ENCODE measurements around the gene UNC79.

UNC79 gene

GRCh38 chr14:93701562-93701961 is 270.8 kb downstream of the UNC79 start:
- Histone ChIP-seq H3K4me2 (ENCODE audit: insufficient read depth, low read length, poor library complexity, severe bottlenecking) (no peak overlapping the region), H3K18ac (ENCODE audit: low read length) (no peak overlapping the region), H3K4me3 (ENCODE audit: low read length in 2 of 2) (no peak overlapping the region), H3K79me1 (ENCODE audit: low read depth, low read length) (no peaks in the 10 kb centered on the region), H3K14ac (ENCODE audit: low read length) (no peak overlapping the region), H2BK12ac (ENCODE audit: low read length) (no peak overlapping the region), H3K4ac (ENCODE audit: low read length) (no peak overlapping the region), H3K9me3 (replicated peaks in 1 of 2; ENCODE audit: control insufficient read depth in 2 of 2, insufficient read depth in 1 of 2, low read depth in 1 of 2, low read length in 2 of 2) (no peaks in the 10 kb centered on the region), H2AFZ (ENCODE audit: low read length) (no peak overlapping the region), H4K8ac (ENCODE audit: low read depth, low read length) (no peak overlapping the region), H3K27me3 (ENCODE audit: control insufficient read depth in 3 of 3, insufficient read depth in 3 of 3, low read depth in 1 of 3, low read length in 3 of 3) (no peaks in the 10 kb centered on the region), H2BK120ac (ENCODE audit: low read depth, low read length) (no peak overlapping the region), H3K9ac (ENCODE audit: low read depth, low read length, poor library complexity) (no peak overlapping the region), H4K91ac (ENCODE audit: low read depth, low read length, poor library complexity) (no peak overlapping the region), H3K36me3 (replicated peaks in 1 of 2; ENCODE audit: control insufficient read depth in 2 of 2, insufficient read depth in 2 of 2, low read length in 2 of 2) (no peaks in the 10 kb centered on the region), H2BK15ac (ENCODE audit: low read length) (no peak overlapping the region), H3K27ac (replicated peaks; ENCODE audit: low read length) (no peak overlapping the region), H3K4me1 (ENCODE audit: control insufficient read depth in 2 of 2, insufficient read depth in 1 of 2, low read depth in 1 of 2, low read length in 2 of 2) (peaks cover 0 to 3% of the 10 kb centered on the region in 2 donors), H2AK5ac (ENCODE audit: low read depth, low read length) (no peak overlapping the region), H2BK5ac (ENCODE audit: low read length) (no peak overlapping the region), H3K23ac (ENCODE audit: low read depth, low read length, poor library complexity) (no peak overlapping the region)
- DNase-seq (ENCODE audit: low spot score) = no peak
- WGBS, 2 donors (ENCODE audit: extremely low coverage in 2 of 2, insufficient read length in 2 of 2, insufficient replicate concordance in 1 of 2) = no CpG with 5 or more reads among the region's 2 CpGs

GRCh38 chr14:93702946-93703345 is 272.2 kb downstream of the UNC79 start:
- no peak overlapping the region for H2BK120ac ChIP-seq (ENCODE audit: low read depth, low read length)
- H3K9ac ChIP-seq (ENCODE audit: low read depth, low read length, poor library complexity) = no peak overlapping the region
- DNase-seq (ENCODE audit: low spot score) = no peak
- H4K91ac ChIP-seq (ENCODE audit: low read depth, low read length, poor library complexity) = no peak overlapping the region
- H3K27ac ChIP-seq (replicated peaks; ENCODE audit: low read length) = no peak overlapping the region
- H3K4me3 ChIP-seq (ENCODE audit: low read length in 2 of 2) = no peak overlapping the region
- no peak overlapping the region for H2BK15ac ChIP-seq (ENCODE audit: low read length)
- H2BK12ac ChIP-seq (ENCODE audit: low read length) = no peak overlapping the region
- no peaks in the 10 kb centered on the region for H3K9me3 ChIP-seq (replicated peaks in 1 of 2; ENCODE audit: control insufficient read depth in 2 of 2, insufficient read depth in 1 of 2, low read depth in 1 of 2, low read length in 2 of 2)
- H3K4ac ChIP-seq (ENCODE audit: low read length) = no peak overlapping the region
- H3K27me3 ChIP-seq (ENCODE audit: control insufficient read depth in 3 of 3, insufficient read depth in 3 of 3, low read depth in 1 of 3, low read length in 3 of 3) = peaks cover 0 to 10% (median 0%) of the 10 kb centered on the region in 3 experiments
- H3K18ac ChIP-seq (ENCODE audit: low read length) = no peak overlapping the region
- H2AK5ac ChIP-seq (ENCODE audit: low read depth, low read length) = no peak overlapping the region
- WGBS, 2 donors (ENCODE audit: extremely low coverage in 2 of 2, insufficient read length in 2 of 2, insufficient replicate concordance in 1 of 2) = no CpG with 5 or more reads among the region's 6 CpGs
- H3K4me1 ChIP-seq (ENCODE audit: control insufficient read depth in 2 of 2, insufficient read depth in 1 of 2, low read depth in 1 of 2, low read length in 2 of 2) = peaks cover 0 to 3% of the 10 kb centered on the region in 2 donors
- H4K8ac ChIP-seq (ENCODE audit: low read depth, low read length) = no peak overlapping the region
- H3K79me1 ChIP-seq (ENCODE audit: low read depth, low read length) = no peaks in the 10 kb centered on the region
- no peak overlapping the region for H3K4me2 ChIP-seq (ENCODE audit: insufficient read depth, low read length, poor library complexity, severe bottlenecking)
- no peak overlapping the region for H2BK5ac ChIP-seq (ENCODE audit: low read length)
- H3K14ac ChIP-seq (ENCODE audit: low read length) = no peak overlapping the region
- H2AFZ ChIP-seq (ENCODE audit: low read length) = peak overlapping the region; percentile 24
- H3K36me3 ChIP-seq (replicated peaks in 1 of 2; ENCODE audit: control insufficient read depth in 2 of 2, insufficient read depth in 2 of 2, low read length in 2 of 2) = no peaks in the 10 kb centered on the region
- H3K23ac ChIP-seq (ENCODE audit: low read depth, low read length, poor library complexity) = no peak overlapping the region

GRCh38 chr14:93703941-93704340 is 273.2 kb downstream of the UNC79 start:
- no peaks in the 10 kb centered on the region for H3K36me3 ChIP-seq (replicated peaks in 1 of 2; ENCODE audit: control insufficient read depth in 2 of 2, insufficient read depth in 2 of 2, low read length in 2 of 2)
- H3K9me3 ChIP-seq (replicated peaks in 1 of 2; ENCODE audit: control insufficient read depth in 2 of 2, insufficient read depth in 1 of 2, low read depth in 1 of 2, low read length in 2 of 2) = no peaks in the 10 kb centered on the region
- H2AK5ac ChIP-seq (ENCODE audit: low read depth, low read length) = no peak overlapping the region
- no peak overlapping the region for H3K4me3 ChIP-seq (ENCODE audit: low read length in 2 of 2)
- peak overlapping the region; percentile 24 for H3K18ac ChIP-seq (ENCODE audit: low read length)
- no peak overlapping the region for H3K14ac ChIP-seq (ENCODE audit: low read length)
- H3K4me2 ChIP-seq (ENCODE audit: insufficient read depth, low read length, poor library complexity, severe bottlenecking) = no peak overlapping the region
- no peak overlapping the region for H2BK15ac ChIP-seq (ENCODE audit: low read length)
- peaks cover 0 to 10% (median 0%) of the 10 kb centered on the region in 3 experiments for H3K27me3 ChIP-seq (ENCODE audit: control insufficient read depth in 3 of 3, insufficient read depth in 3 of 3, low read depth in 1 of 3, low read length in 3 of 3)
- H3K27ac ChIP-seq (replicated peaks; ENCODE audit: low read length) = no peak overlapping the region
- H3K23ac ChIP-seq (ENCODE audit: low read depth, low read length, poor library complexity) = no peak overlapping the region
- H3K4me1 ChIP-seq (ENCODE audit: control insufficient read depth in 2 of 2, insufficient read depth in 1 of 2, low read depth in 1 of 2, low read length in 2 of 2) = peaks cover 0 to 3% of the 10 kb centered on the region in 2 donors
- no peak overlapping the region for H3K9ac ChIP-seq (ENCODE audit: low read depth, low read length, poor library complexity)
- DNase-seq (ENCODE audit: low spot score) = no peak
- no peak overlapping the region for H4K8ac ChIP-seq (ENCODE audit: low read depth, low read length)
- H4K91ac ChIP-seq (ENCODE audit: low read depth, low read length, poor library complexity) = no peak overlapping the region
- H2AFZ ChIP-seq (ENCODE audit: low read length) = no peak overlapping the region
- H3K79me1 ChIP-seq (ENCODE audit: low read depth, low read length) = no peaks in the 10 kb centered on the region
- H2BK5ac ChIP-seq (ENCODE audit: low read length) = no peak overlapping the region
- H3K4ac ChIP-seq (ENCODE audit: low read length) = no peak overlapping the region
- no peak overlapping the region for H2BK12ac ChIP-seq (ENCODE audit: low read length)
- no CpG with 5 or more reads among the region's 6 CpGs for WGBS, 2 donors (ENCODE audit: extremely low coverage in 2 of 2, insufficient read length in 2 of 2, insufficient replicate concordance in 1 of 2)
- no peak overlapping the region for H2BK120ac ChIP-seq (ENCODE audit: low read depth, low read length)

GRCh38 chr14:93705513-93706156 is 274.9 kb downstream of the UNC79 start:
- DNase-seq (ENCODE audit: low spot score) = no peak

More at GRCh38 chr14:93705513-93706156, 274.9 kb downstream of the UNC79 start:
- no peak overlapping the region for H3K4me3 ChIP-seq (ENCODE audit: low read length in 2 of 2)
- no peak overlapping the region for H3K4me2 ChIP-seq (ENCODE audit: insufficient read depth, low read length, poor library complexity, severe bottlenecking)
- H3K14ac ChIP-seq (ENCODE audit: low read length) = no peak overlapping the region
- no CpG with 5 or more reads among the region's 15 CpGs for WGBS, 2 donors (ENCODE audit: extremely low coverage in 2 of 2, insufficient read length in 2 of 2, insufficient replicate concordance in 1 of 2)
- no peaks in the 10 kb centered on the region for H3K36me3 ChIP-seq (replicated peaks in 1 of 2; ENCODE audit: control insufficient read depth in 2 of 2, insufficient read depth in 2 of 2, low read length in 2 of 2)
- peaks cover 0 to 5% of the 10 kb centered on the region in 2 donors for H3K4me1 ChIP-seq (ENCODE audit: control insufficient read depth in 2 of 2, insufficient read depth in 1 of 2, low read depth in 1 of 2, low read length in 2 of 2)
- no peak overlapping the region for H3K4ac ChIP-seq (ENCODE audit: low read length)
- H4K91ac ChIP-seq (ENCODE audit: low read depth, low read length, poor library complexity) = no peak overlapping the region
- H2AFZ ChIP-seq (ENCODE audit: low read length) = no peak overlapping the region
- no peak overlapping the region for H2BK120ac ChIP-seq (ENCODE audit: low read depth, low read length)
- H3K18ac ChIP-seq (ENCODE audit: low read length) = no peak overlapping the region
- no peaks in the 10 kb centered on the region for H3K9me3 ChIP-seq (replicated peaks in 1 of 2; ENCODE audit: control insufficient read depth in 2 of 2, insufficient read depth in 1 of 2, low read depth in 1 of 2, low read length in 2 of 2)
- no peak overlapping the region for H3K27ac ChIP-seq (replicated peaks; ENCODE audit: low read length)
- no peak overlapping the region for H3K23ac ChIP-seq (ENCODE audit: low read depth, low read length, poor library complexity)
- no peak overlapping the region for H2BK5ac ChIP-seq (ENCODE audit: low read length)
- H3K9ac ChIP-seq (ENCODE audit: low read depth, low read length, poor library complexity) = no peak overlapping the region
- H4K8ac ChIP-seq (ENCODE audit: low read depth, low read length) = no peak overlapping the region
- peaks cover 0 to 10% (median 0%) of the 10 kb centered on the region in 3 experiments for H3K27me3 ChIP-seq (ENCODE audit: control insufficient read depth in 3 of 3, insufficient read depth in 3 of 3, low read depth in 1 of 3, low read length in 3 of 3)
- H3K79me1 ChIP-seq (ENCODE audit: low read depth, low read length) = no peaks in the 10 kb centered on the region
- H2BK12ac ChIP-seq (ENCODE audit: low read length) = no peak overlapping the region
- H2AK5ac ChIP-seq (ENCODE audit: low read depth, low read length) = no peak overlapping the region
- no peak overlapping the region for H2BK15ac ChIP-seq (ENCODE audit: low read length)

All from neuronal stem cell (in vitro differentiated cells).